Measurements from ENCODE around the gene DISP2. TPM values are rescaled to one million over a fixed set of nuclear protein-coding genes. Genes with fewer than 3 reads are reported as not detected.

The DISP2 gene
- total RNA-seq, 1 experiment from 2014 or later = 0.35 TPM

GRCh38 chr15:40360015-40360414 lies 2.0 kb downstream of the DISP2 start:
- no peak overlapping the region for H3K4me2 ChIP-seq

GRCh38 chr15:40361640-40362039 lies 3.6 kb downstream of the DISP2 start:
- no TSS peak for BruUV-seq (replicated peaks)
- ChIA-PET POLR2A (ENCODE audit: unreplicated experiment) (no interaction called here), CTCF (no interaction called here)
- no peaks in the 10 kb centered on the region for H3F3A ChIP-seq (ENCODE audit: insufficient read depth, low read depth)
- intact Hi-C loops (cut with micrococcal nuclease; ENCODE audit: unreplicated experiment) = no loop called here
- H3K79me2 ChIP-seq (ENCODE audit: low read depth) = no peaks in the 10 kb centered on the region
- H3K27ac ChIP-seq = no peak overlapping the region
- H3K4me3 ChIP-seq = no peak overlapping the region
- H3K9me2 ChIP-seq (ENCODE audit: insufficient read depth) = no peaks in the 10 kb centered on the region
- H3K36me3 ChIP-seq (ENCODE audit: low read depth) = no peaks in the 10 kb centered on the region
- TF ChIP-seq EZH2 (IDR thresholded peaks at IDR 0.05; ENCODE audit: low read depth) (no peak), CTCF (conservative IDR thresholded peaks at IDR 0.05) (no peak)
- no peak for DNase-seq
- H3K4me1 ChIP-seq (replicated peaks; ENCODE audit: insufficient read depth) = peaks cover 5% of the 10 kb centered on the region; the same call in 1 of the 2 replicates
- no peaks in the 10 kb centered on the region for H4K20me1 ChIP-seq (ENCODE audit: insufficient read depth)
- no peaks in the 10 kb centered on the region for H3K27me3 ChIP-seq (ENCODE audit: insufficient read depth, low read depth)
- H2AFZ ChIP-seq = no peak overlapping the region
- H3K9me3 ChIP-seq (ENCODE audit: insufficient read depth, low read depth) = no peaks in the 10 kb centered on the region
- H3K4me2 ChIP-seq = no peak overlapping the region

More at GRCh38 chr15:40360015-40360414, 2.0 kb downstream of the DISP2 start:
- H2AFZ ChIP-seq = no peak overlapping the region
- ChIA-PET POLR2A (ENCODE audit: unreplicated experiment) (no interaction called here), CTCF (no interaction called here)
- H3K9me3 ChIP-seq (ENCODE audit: insufficient read depth, low read depth) = no peaks in the 10 kb centered on the region
- no peaks in the 10 kb centered on the region for H3K9me2 ChIP-seq (ENCODE audit: insufficient read depth)
- no peaks in the 10 kb centered on the region for H3K36me3 ChIP-seq (ENCODE audit: low read depth)
- no peak overlapping the region for H3K4me3 ChIP-seq
- intact Hi-C loops (cut with micrococcal nuclease; ENCODE audit: unreplicated experiment) = no loop called here
- H3K4me1 ChIP-seq (replicated peaks; ENCODE audit: insufficient read depth) = peaks cover 5% of the 10 kb centered on the region; the same call in 1 of the 2 replicates
- no TSS peak for BruUV-seq (replicated peaks)
- TF ChIP-seq EZH2 (IDR thresholded peaks at IDR 0.05; ENCODE audit: low read depth) (no peak), CTCF (conservative IDR thresholded peaks at IDR 0.05) (no peak)
- no peaks in the 10 kb centered on the region for H3K27me3 ChIP-seq (ENCODE audit: insufficient read depth, low read depth)
- no peak for DNase-seq
- H4K20me1 ChIP-seq (ENCODE audit: insufficient read depth) = no peaks in the 10 kb centered on the region
- H3K79me2 ChIP-seq (ENCODE audit: low read depth) = no peaks in the 10 kb centered on the region
- no peak overlapping the region for H3K27ac ChIP-seq
- H3F3A ChIP-seq (ENCODE audit: insufficient read depth, low read depth) = no peaks in the 10 kb centered on the region

- no peak for TF ChIP-seq CTCF (conservative IDR thresholded peaks at IDR 0.05)
- TF ChIP-seq EZH2 (IDR thresholded peaks at IDR 0.05; ENCODE audit: low read depth) = no peak
- H3K27me3 ChIP-seq (ENCODE audit: insufficient read depth, low read depth) = no peaks in the 10 kb centered on the region
- POLR2A ChIA-PET (ENCODE audit: unreplicated experiment) = no interaction called here
- H2AFZ ChIP-seq = no peak overlapping the region
- no peaks in the 10 kb centered on the region for H4K20me1 ChIP-seq (ENCODE audit: insufficient read depth)
- H3K9me2 ChIP-seq (ENCODE audit: insufficient read depth) = no peaks in the 10 kb centered on the region
- H3K9me3 ChIP-seq (ENCODE audit: insufficient read depth, low read depth) = no peaks in the 10 kb centered on the region
- intact Hi-C loops (cut with micrococcal nuclease; ENCODE audit: unreplicated experiment) = no loop called here
- H3K27ac ChIP-seq = no peak overlapping the region
- no peak overlapping the region for H3K4me2 ChIP-seq
- BruUV-seq (replicated peaks) = no TSS peak
- H3K36me3 ChIP-seq (ENCODE audit: low read depth) = no peaks in the 10 kb centered on the region
- H3K79me2 ChIP-seq (ENCODE audit: low read depth) = no peaks in the 10 kb centered on the region
- no peak for DNase-seq
- peaks cover 4% of the 10 kb centered on the region; the same call in 1 of the 2 replicates for H3K4me1 ChIP-seq (replicated peaks; ENCODE audit: insufficient read depth)
- H3K4me3 ChIP-seq = no peak overlapping the region
- H3F3A ChIP-seq (ENCODE audit: insufficient read depth, low read depth) = no peaks in the 10 kb centered on the region
- CTCF ChIA-PET = interaction anchor here (0.6 kb wide), 1 partner anchor 226 kb away, joined by 7 read pairs; no protein-coding TSS in a partner anchor
Observed at GRCh38 chr15:40363611-40364010, 5.6 kb downstream of the DISP2 start.
